Neutrophil (primary cell): Measurements from ENCODE around the gene TAL2.

Source experiments
- H3K27ac ChIP-seq: fragments of 200-600 bp; sonication (generic); 2 replicates; pipeline ENCODE4 v1.5.1; 2016; ENCODE audit warnings: mild to moderate bottlenecking, moderate library complexity
- H3K27me3 ChIP-seq: fragments of 200-600 bp; sonication (generic); 2 replicates; pipeline ENCODE4 v1.6.0; 2016; ENCODE audit warnings: mild to moderate bottlenecking
- H3K36me3 ChIP-seq: fragments of 200-600 bp; sonication (generic); 2 replicates; pipeline ENCODE4 v1.5.1; 2017
- H3K4me1 ChIP-seq, 2 experiments: fragments of 200-600 bp in 1 of 2; sonication (generic) in 1 of 2; 1 replicate in 1 of 2; 2 replicates in 1 of 2; pipeline versions ENCODE4 v1.5.1 to v1.6.1; 2013 to 2016; ENCODE audit warnings: low read depth in 1 of 2, low read length in 1 of 2, mild to moderate bottlenecking in 1 of 2, moderate library complexity in 1 of 2; ENCODE audit not compliant: control insufficient read depth in 1 of 2, insufficient read depth in 1 of 2
- H3K4me3 ChIP-seq, 2 experiments: fragments of 200-600 bp in 1 of 2; sonication (generic) in 1 of 2; 1 replicate in 1 of 2; 2 replicates in 1 of 2; pipeline ENCODE4 v1.5.1; 2013 to 2016; ENCODE audit warnings: low read depth in 1 of 2, low read length in 1 of 2, mild to moderate bottlenecking in 1 of 2, moderate library complexity in 1 of 2
- H3K9me3 ChIP-seq: fragments of 200-600 bp; sonication (generic); 2 replicates; pipeline ENCODE4 v1.5.1; 2016
- TF ChIP-seq, protein P1 (sequence below): fragments of 200-600 bp; sonication (generic); IDR thresholded peaks from 2 replicates; pipeline ENCODE4 v1.5.1; 2016; ENCODE audit warnings: antibody characterized with exemption

Gene TAL2

DNA sequence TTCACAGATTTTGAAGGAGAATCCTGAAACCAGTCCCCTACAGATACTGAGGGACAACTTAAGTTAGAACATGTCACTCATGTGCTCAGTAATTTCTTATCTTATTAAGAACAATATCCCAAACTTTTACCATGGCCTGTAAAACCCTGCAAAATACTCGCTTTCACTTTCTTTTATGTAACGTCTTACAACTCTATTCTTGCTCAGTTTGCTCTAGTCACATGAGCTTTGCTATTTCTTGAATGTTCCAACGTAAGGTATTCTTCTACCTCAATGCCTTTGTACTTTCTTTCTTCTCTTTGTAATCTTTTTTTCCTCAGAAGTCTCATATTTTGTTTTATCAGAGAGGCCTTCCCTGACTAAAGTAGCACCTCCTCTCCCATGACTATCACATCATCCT lies 46.1 kb downstream of the TAL2 start:
- Histone ChIP-seq H3K9me3 (no peaks in the 10 kb centered on the region), H3K27me3 (no peaks in the 10 kb centered on the region), H3K36me3 (no peaks in the 10 kb centered on the region), H3K27ac (no peak overlapping the region), H3K4me3 (no peak overlapping the region), H3K4me1 (no peaks in the 10 kb centered on the region)
- TF ChIP-seq, protein P1, sequence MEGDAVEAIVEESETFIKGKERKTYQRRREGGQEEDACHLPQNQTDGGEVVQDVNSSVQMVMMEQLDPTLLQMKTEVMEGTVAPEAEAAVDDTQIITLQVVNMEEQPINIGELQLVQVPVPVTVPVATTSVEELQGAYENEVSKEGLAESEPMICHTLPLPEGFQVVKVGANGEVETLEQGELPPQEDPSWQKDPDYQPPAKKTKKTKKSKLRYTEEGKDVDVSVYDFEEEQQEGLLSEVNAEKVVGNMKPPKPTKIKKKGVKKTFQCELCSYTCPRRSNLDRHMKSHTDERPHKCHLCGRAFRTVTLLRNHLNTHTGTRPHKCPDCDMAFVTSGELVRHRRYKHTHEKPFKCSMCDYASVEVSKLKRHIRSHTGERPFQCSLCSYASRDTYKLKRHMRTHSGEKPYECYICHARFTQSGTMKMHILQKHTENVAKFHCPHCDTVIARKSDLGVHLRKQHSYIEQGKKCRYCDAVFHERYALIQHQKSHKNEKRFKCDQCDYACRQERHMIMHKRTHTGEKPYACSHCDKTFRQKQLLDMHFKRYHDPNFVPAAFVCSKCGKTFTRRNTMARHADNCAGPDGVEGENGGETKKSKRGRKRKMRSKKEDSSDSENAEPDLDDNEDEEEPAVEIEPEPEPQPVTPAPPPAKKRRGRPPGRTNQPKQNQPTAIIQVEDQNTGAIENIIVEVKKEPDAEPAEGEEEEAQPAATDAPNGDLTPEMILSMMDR, result no peak

DNA sequence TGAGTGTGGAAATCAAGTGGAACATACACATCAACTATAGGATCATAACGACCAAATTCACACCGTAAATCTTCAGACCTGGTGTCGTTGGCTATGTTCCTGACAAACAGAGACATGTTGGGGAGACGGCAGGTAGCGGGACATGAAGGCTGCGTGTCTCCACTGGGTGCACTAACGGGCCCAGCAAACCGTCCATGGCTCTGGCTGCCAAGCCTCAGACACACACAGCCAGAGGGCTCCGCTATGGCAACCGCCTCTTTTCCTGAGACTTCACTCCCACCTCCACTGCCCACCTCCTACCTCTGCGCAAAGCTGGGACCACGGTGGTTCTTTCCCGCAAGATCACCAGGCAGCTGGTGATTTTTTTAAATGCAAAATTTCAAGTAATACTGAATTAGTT lies 48.4 kb downstream of the TAL2 start:
- H3K4me1 ChIP-seq, result no peaks in the 10 kb centered on the region
- no peaks in the 10 kb centered on the region for H3K9me3 ChIP-seq
- H3K27me3 ChIP-seq, result no peaks in the 10 kb centered on the region
- TF ChIP-seq, protein P1, result no peak
- H3K36me3 ChIP-seq, result no peaks in the 10 kb centered on the region
- no peak overlapping the region for H3K27ac ChIP-seq
- H3K4me3 ChIP-seq, result no peak overlapping the region

DNA sequence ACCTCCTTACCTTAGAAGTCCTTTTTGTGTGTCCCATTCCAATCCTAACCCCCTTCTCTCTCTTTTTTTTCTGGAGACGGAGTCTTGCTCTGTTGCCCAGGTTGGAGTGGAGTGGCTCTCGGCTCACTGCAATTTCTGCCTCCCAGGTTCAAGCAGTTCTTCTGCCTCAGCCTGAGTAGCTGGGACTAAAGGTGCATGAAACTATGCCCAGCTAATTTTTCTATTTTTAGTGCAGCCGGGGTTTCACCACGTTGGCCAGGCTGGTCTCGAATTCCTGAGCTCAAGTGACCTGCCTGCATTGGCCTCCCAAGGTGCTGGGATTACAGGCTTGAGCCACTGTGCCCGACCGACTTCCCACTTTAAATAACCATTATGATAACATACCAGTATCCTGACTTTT lies 49.6 kb downstream of the TAL2 start:
- Histone ChIP-seq H3K4me3 (no peak overlapping the region), H3K4me1 (no peaks in the 10 kb centered on the region), H3K9me3 (no peaks in the 10 kb centered on the region), H3K36me3 (no peaks in the 10 kb centered on the region), H3K27me3 (no peaks in the 10 kb centered on the region), H3K27ac (no peak overlapping the region)
- TF ChIP-seq, protein P1, result no peak

DNA sequence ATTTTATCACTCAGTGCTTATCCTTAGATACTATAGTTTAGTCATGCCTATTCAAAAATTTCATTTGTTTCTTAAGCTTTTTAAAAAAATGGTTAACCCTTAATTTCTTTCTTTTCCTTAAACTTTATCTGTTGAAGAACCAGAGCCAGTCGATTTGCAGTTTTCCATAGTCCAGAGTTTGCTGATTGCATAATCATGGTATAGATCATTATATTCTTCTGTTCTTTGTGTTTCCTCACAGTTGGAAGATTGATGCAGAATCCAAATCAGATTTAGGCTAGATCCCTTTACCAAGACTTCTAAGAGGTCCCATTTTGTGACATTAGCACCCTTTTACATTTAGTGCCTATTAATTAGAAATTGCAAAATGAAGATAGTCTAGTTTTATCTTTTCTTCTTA lies 50.0 kb downstream of the TAL2 start:
- no peaks in the 10 kb centered on the region for H3K9me3 ChIP-seq
- H3K4me1 ChIP-seq, result no peaks in the 10 kb centered on the region
- TF ChIP-seq, protein P1, result no peak
- H3K36me3 ChIP-seq, result no peaks in the 10 kb centered on the region
- H3K27ac ChIP-seq, result no peak overlapping the region
- H3K27me3 ChIP-seq, result no peaks in the 10 kb centered on the region
- H3K4me3 ChIP-seq, result no peak overlapping the region
